Activated CD8-positive, alpha-beta memory T cell treated with anti-CD3 and anti-CD28 coated beads, Interleukin-2, amount 10 ng/mL, durations not matched to agents 7 days and 5 days (primary cell): ENCODE results near the gene LYZL2. TPM values are rescaled to one million over a fixed set of nuclear protein-coding genes. Genes with fewer than 3 reads are reported as not detected.
"Not testable (repeated sequence)": the region's sequence is repeated elsewhere in the genome, so short reads cannot be mapped to it uniquely, and the experiment has no call there.

Experiments used
- ATAC-seq: fragments of 150-1000 bp; cut with Tn5 transposase; one replicate; pipeline ENCODE4 v1.10.0; 2021; ENCODE audit warnings: moderate library complexity
- CTCF ChIA-PET: fragments of 350-600 bp; sonication (Branson Sonifier 250); formaldehyde crosslinking; loops from one replicate; lab custom pipeline; 2021; ENCODE audit warnings: antibody characterized with exemption; lab: Charles Lee
- DNase-seq: peaks from one replicate; pipeline ENCODE4 v3.0.0-alpha.2; 2020
- H3K27ac Mint-ChIP-seq: one replicate; pipeline ENCODE4 v1.8.0; 2021; ENCODE audit warnings: mild to moderate bottlenecking, mixed read lengths
- H3K27me3 Mint-ChIP-seq: one replicate; pipeline ENCODE4 v1.8.0; 2021; ENCODE audit warnings: mixed read lengths
- H3K36me3 Mint-ChIP-seq: one replicate; pipeline ENCODE4 v1.8.0; 2021; ENCODE audit warnings: mild to moderate bottlenecking, mixed read lengths
- H3K4me1 Mint-ChIP-seq: one replicate; pipeline ENCODE4 v1.8.0; 2021; ENCODE audit warnings: mixed read lengths
- H3K4me3 Mint-ChIP-seq: one replicate; pipeline ENCODE4 v1.8.0; 2021; ENCODE audit warnings: mild to moderate bottlenecking, moderate library complexity, mixed read lengths
- H3K9me3 Mint-ChIP-seq: one replicate; pipeline ENCODE4 v1.8.0; 2022; ENCODE audit warnings: low read depth, mixed read lengths
- total RNA-seq, 2 experiments: library from RNA; stranded (reverse); gene quantifications; one replicate each; pipeline ENCODE4 v1.2.3, GENCODE V29; 2021

LYZL2 gene
- total RNA-seq, 2 experiments from 2014 or later, result not detected

- H3K27me3 Mint-ChIP-seq, result peaks cover 64% of the 10 kb centered on the region
- not testable (repeated sequence) for H3K4me3 Mint-ChIP-seq, ATAC-seq, H3K36me3 Mint-ChIP-seq, DNase-seq, H3K27ac Mint-ChIP-seq, H3K4me1 Mint-ChIP-seq, H3K9me3 Mint-ChIP-seq
- CTCF ChIA-PET, result interaction anchor here (1.2 kb wide), 2 partner anchors 15 kb away, joined by 4 read pairs; no protein-coding TSS in a partner anchor
These were observed 25.4 kb upstream of the LYZL2 start for GRCh38 chr10:30655001-30655400.

GRCh38 chr10:30651470-30652397 lies 22.2 kb upstream of the LYZL2 start:
- H3K27me3 Mint-ChIP-seq, result peaks cover 55% of the 10 kb centered on the region
- CTCF ChIA-PET, result interaction anchor here (0.9 kb wide), 1 partner anchor 12 kb away, joined by 3 read pairs; no protein-coding TSS in a partner anchor
- DNase-seq (peak; percentile 38), ATAC-seq (peak; percentile 33)
- H3K36me3 Mint-ChIP-seq, H3K9me3 Mint-ChIP-seq, H3K27ac Mint-ChIP-seq, H3K4me3 Mint-ChIP-seq: not testable (repeated sequence)
- peaks cover 19% of the 10 kb centered on the region for H3K4me1 Mint-ChIP-seq

- ATAC-seq (no peak), DNase-seq (peak; percentile 43)
These were observed 17.5 kb upstream of the LYZL2 start for GRCh38 chr10:30647089-30647488.

GRCh38 chr10:30645340-30645827 lies 15.8 kb upstream of the LYZL2 start:
- H3K27ac Mint-ChIP-seq, result no peak overlapping the region
- no peaks in the 10 kb centered on the region for H3K9me3 Mint-ChIP-seq
- DNase-seq (peak; percentile 41), ATAC-seq (peak; percentile 60)
- peaks cover 2% of the 10 kb centered on the region for H3K36me3 Mint-ChIP-seq
- H3K4me1 Mint-ChIP-seq, result peaks cover 30% of the 10 kb centered on the region
- peaks cover 60% of the 10 kb centered on the region for H3K27me3 Mint-ChIP-seq
- CTCF ChIA-PET, result interaction anchor here (1.3 to 2.3 kb wide), 3 partner anchors 18 to 253 kb away, joined by 4 to 6 read pairs (median 5); no protein-coding TSS in a partner anchor
- H3K4me3 Mint-ChIP-seq, result no peak overlapping the region

More at GRCh38 chr10:30647089-30647488, 17.5 kb upstream of the LYZL2 start:
- no peak overlapping the region for H3K4me3 Mint-ChIP-seq
- CTCF ChIA-PET, result interaction anchor here (2.4 kb wide), 1 partner anchor 9 kb away, joined by 7 read pairs; no protein-coding TSS in a partner anchor
- H3K4me1 Mint-ChIP-seq, result peaks cover 35% of the 10 kb centered on the region
- H3K27me3 Mint-ChIP-seq, result peaks cover 54% of the 10 kb centered on the region
- no peaks in the 10 kb centered on the region for H3K9me3 Mint-ChIP-seq
- no peak overlapping the region for H3K27ac Mint-ChIP-seq
- peaks cover 2% of the 10 kb centered on the region for H3K36me3 Mint-ChIP-seq

GRCh38 chr10:30644408-30644861 lies 14.9 kb upstream of the LYZL2 start:
- H3K36me3 Mint-ChIP-seq, H3K4me3 Mint-ChIP-seq, H3K27ac Mint-ChIP-seq, H3K9me3 Mint-ChIP-seq, ATAC-seq: not testable (repeated sequence)
- Mint-ChIP-seq H3K4me1 (peaks cover 33% of the 10 kb centered on the region), H3K27me3 (peaks cover 60% of the 10 kb centered on the region)
- CTCF ChIA-PET, result interaction anchor here (1.0 to 2.3 kb wide), 2 partner anchors 42 to 252 kb away, joined by 3 to 6 read pairs; no protein-coding TSS in a partner anchor
- peak; percentile 16 for DNase-seq

- DNase-seq, result peak; percentile 21
- CTCF ChIA-PET, result interaction anchor here (1.0 kb wide), 1 partner anchor 43 kb away, joined by 3 read pairs; no protein-coding TSS in a partner anchor
- peaks cover 35% of the 10 kb centered on the region for H3K4me1 Mint-ChIP-seq
- not testable (repeated sequence) for H3K27ac Mint-ChIP-seq, H3K4me3 Mint-ChIP-seq, ATAC-seq, H3K9me3 Mint-ChIP-seq, H3K36me3 Mint-ChIP-seq
- peaks cover 54% of the 10 kb centered on the region for H3K27me3 Mint-ChIP-seq
These were observed 14.1 kb upstream of the LYZL2 start for GRCh38 chr10:30643557-30644199.

- H3K27ac Mint-ChIP-seq, H3K36me3 Mint-ChIP-seq, H3K9me3 Mint-ChIP-seq, H3K4me3 Mint-ChIP-seq, ATAC-seq, CTCF ChIA-PET: not testable (repeated sequence)
- H3K4me1 Mint-ChIP-seq, result peaks cover 38% of the 10 kb centered on the region
- DNase-seq, result peak; percentile 27
- peaks cover 50% of the 10 kb centered on the region for H3K27me3 Mint-ChIP-seq
These were observed 13.3 kb upstream of the LYZL2 start for GRCh38 chr10:30642856-30643255.

GRCh38 chr10:30639946-30640786 lies 10.6 kb upstream of the LYZL2 start:
- H3K27me3 Mint-ChIP-seq, result peaks cover 54% of the 10 kb centered on the region
- peaks cover 18% of the 10 kb centered on the region for H3K4me1 Mint-ChIP-seq
- peak; percentile 30 for ATAC-seq
- no peak overlapping the region for H3K27ac Mint-ChIP-seq
- H3K4me3 Mint-ChIP-seq, result no peak overlapping the region
- no peaks in the 10 kb centered on the region for H3K9me3 Mint-ChIP-seq
- peak; percentile 38 for DNase-seq
- CTCF ChIA-PET, result interaction anchor here (0.7 to 2.9 kb wide), 32 partner anchors 8 to 269 kb away, joined by 3 to 21 read pairs (median 3); partner anchors contain the start of gene LYZL2
- H3K36me3 Mint-ChIP-seq, result no peaks in the 10 kb centered on the region

- H3K9me3 Mint-ChIP-seq, result no peaks in the 10 kb centered on the region
- CTCF ChIA-PET, result interaction anchor here (1.0 to 2.9 kb wide), 6 partner anchors 9 to 245 kb away, joined by 3 to 14 read pairs (median 5); partner anchors contain the start of gene LYZL2
- H3K4me1 Mint-ChIP-seq, result peaks cover 15% of the 10 kb centered on the region
- H3K27ac Mint-ChIP-seq, result no peak overlapping the region
- H3K27me3 Mint-ChIP-seq, result peaks cover 54% of the 10 kb centered on the region
- ATAC-seq (peak; percentile 75), DNase-seq (peak; percentile 51)
- no peak overlapping the region for H3K4me3 Mint-ChIP-seq
- H3K36me3 Mint-ChIP-seq, result no peaks in the 10 kb centered on the region
These were observed 8.4 kb upstream of the LYZL2 start for GRCh38 chr10:30637881-30638467.

- Mint-ChIP-seq H3K4me1 (peaks cover 9% of the 10 kb centered on the region), H3K27me3 (peaks cover 45% of the 10 kb centered on the region), H3K4me3 (no peak overlapping the region), H3K36me3 (no peaks in the 10 kb centered on the region), H3K27ac (no peak overlapping the region), H3K9me3 (no peaks in the 10 kb centered on the region)
- DNase-seq (no peak), ATAC-seq (no peak)
- CTCF ChIA-PET, result no interaction called here
These were observed 1.6 kb upstream of the LYZL2 start for GRCh38 chr10:30631188-30631587.

- H3K9me3 Mint-ChIP-seq, result no peaks in the 10 kb centered on the region
- no peak for ATAC-seq
- CTCF ChIA-PET, result interaction anchor here (2.4 kb wide), 1 partner anchor 8 kb away, joined by 14 read pairs; no protein-coding TSS in a partner anchor
These were observed 1.0 kb upstream of the LYZL2 start for GRCh38 chr10:30630571-30630970.

GRCh38 chr10:30628576-30628975 lies 977 bp downstream of the LYZL2 start:
- not testable (repeated sequence) for ATAC-seq, H3K36me3 Mint-ChIP-seq, H3K27ac Mint-ChIP-seq, H3K4me3 Mint-ChIP-seq, H3K9me3 Mint-ChIP-seq, H3K4me1 Mint-ChIP-seq
- peaks cover 42% of the 10 kb centered on the region for H3K27me3 Mint-ChIP-seq
- peak; percentile 19 for DNase-seq
- CTCF ChIA-PET, result interaction anchor here (2.4 kb wide), 1 partner anchor 10 kb away, joined by 14 read pairs; no protein-coding TSS in a partner anchor

More at GRCh38 chr10:30630571-30630970, 1.0 kb upstream of the LYZL2 start:
- Mint-ChIP-seq H3K27me3 (peaks cover 45% of the 10 kb centered on the region), H3K36me3 (no peaks in the 10 kb centered on the region), H3K27ac (no peak overlapping the region), H3K4me1 (peaks cover 9% of the 10 kb centered on the region), H3K4me3 (no peak overlapping the region)
- no peak for DNase-seq
